ENCODE measurements around the gene KSR2. TPM values are rescaled to one million over a fixed set of nuclear protein-coding genes. Genes with fewer than 3 reads are reported as not detected.

KSR2 gene
- total and polyA plus RNA-seq, 7 donors, result under 0.01 to 1.1 (median 0.41) TPM

- peaks cover 0 to 8% (median 0%) of the 10 kb centered on the region in 3 donors for H3K27me3 ChIP-seq
- DNase-seq, result no peak
- 29 to 65% methylated on average over 4 of the region's 4 CpGs for WGBS, 2 donors
Observed at GRCh38 chr12:117819160-117819559, 149.6 kb downstream of the KSR2 start.

GRCh38 chr12:117818400-117818799, 150.4 kb downstream of the KSR2 start:
- no peak for DNase-seq
- 8 to 24% methylated on average over 5 of the region's 5 CpGs for WGBS, 2 donors
- Histone ChIP-seq H3K9me3 (peaks cover 0 to 3% (median 0%) of the 10 kb centered on the region in 4 donors), H3K4me1 (no peaks in the 10 kb centered on the region), H3K4me3 (no peak overlapping the region), H3K36me3 (no peaks in the 10 kb centered on the region), H3K27me3 (peaks cover 0 to 8% (median 0%) of the 10 kb centered on the region in 3 donors), H3K27ac (no peak overlapping the region)
- intact Hi-C loops (cut with DNase I), result no loop called here
- TF ChIP-seq EP300 (IDR thresholded peaks at IDR 0.05), result no peak
- TF ChIP-seq CTCF (IDR thresholded peaks at IDR 0.05), result no peak
- no peak for TF ChIP-seq POLR2AphosphoS5 (IDR thresholded peaks at IDR 0.05)
- no peak for TF ChIP-seq POLR2A (IDR thresholded peaks at IDR 0.05)

More at GRCh38 chr12:117819160-117819559, 149.6 kb downstream of the KSR2 start:
- intact Hi-C loops (cut with DNase I), result no loop called here
- peaks cover 0 to 3% (median 0%) of the 10 kb centered on the region in 4 donors for H3K9me3 ChIP-seq
- no peaks in the 10 kb centered on the region for H3K4me1 ChIP-seq
- no peak overlapping the region for H3K4me3 ChIP-seq
- H3K36me3 ChIP-seq, result no peaks in the 10 kb centered on the region
- no peak overlapping the region for H3K27ac ChIP-seq
- TF ChIP-seq POLR2AphosphoS5 (IDR thresholded peaks at IDR 0.05), result no peak
- TF ChIP-seq POLR2A (IDR thresholded peaks at IDR 0.05), result no peak
- no peak for TF ChIP-seq CTCF (IDR thresholded peaks at IDR 0.05)
- TF ChIP-seq EP300 (IDR thresholded peaks at IDR 0.05), result no peak

GRCh38 chr12:117809509-117809908, 159.3 kb downstream of the KSR2 start:
- H3K36me3 ChIP-seq, result no peaks in the 10 kb centered on the region
- intact Hi-C loops (cut with DNase I), result no loop called here
- 83 to 92% methylated on average over 3 of the region's 3 CpGs for WGBS, 2 donors
- no peak overlapping the region for H3K27ac ChIP-seq
- peaks cover 0 to 11% (median 0%) of the 10 kb centered on the region in 3 donors for H3K27me3 ChIP-seq
- no peaks in the 10 kb centered on the region for H3K4me1 ChIP-seq
- TF ChIP-seq POLR2A (IDR thresholded peaks at IDR 0.05) (no peak), CTCF (IDR thresholded peaks at IDR 0.05) (no peak), POLR2AphosphoS5 (IDR thresholded peaks at IDR 0.05) (no peak), EP300 (IDR thresholded peaks at IDR 0.05) (no peak)
- H3K9me3 ChIP-seq, result no peaks in the 10 kb centered on the region
- H3K4me3 ChIP-seq, result no peak overlapping the region
- no peak for DNase-seq

- peaks cover 0 to 15% (median 0%) of the 10 kb centered on the region in 3 donors for H3K27me3 ChIP-seq
- H3K9me3 ChIP-seq, result no peaks in the 10 kb centered on the region
- H3K36me3 ChIP-seq, result no peaks in the 10 kb centered on the region
- H3K4me3 ChIP-seq, result no peak overlapping the region
- TF ChIP-seq EP300 (IDR thresholded peaks at IDR 0.05) (no peak), POLR2A (IDR thresholded peaks at IDR 0.05) (no peak), POLR2AphosphoS5 (IDR thresholded peaks at IDR 0.05) (no peak), CTCF (IDR thresholded peaks at IDR 0.05) (no peak)
- WGBS, 2 donors, result 43 to 59% methylated on average over 2 of the region's 2 CpGs
- DNase-seq, result no peak
- no peak overlapping the region for H3K27ac ChIP-seq
- intact Hi-C loops (cut with DNase I), result no loop called here
- H3K4me1 ChIP-seq, result no peaks in the 10 kb centered on the region
Observed at GRCh38 chr12:117807946-117808345, 160.8 kb downstream of the KSR2 start.

GRCh38 chr12:117807355-117807754, 161.4 kb downstream of the KSR2 start:
- Histone ChIP-seq H3K27me3 (peaks cover 0 to 21% (median 0%) of the 10 kb centered on the region in 3 donors), H3K36me3 (no peaks in the 10 kb centered on the region), H3K9me3 (no peaks in the 10 kb centered on the region), H3K27ac (no peak overlapping the region), H3K4me3 (no peak overlapping the region), H3K4me1 (no peaks in the 10 kb centered on the region)
- intact Hi-C loops (cut with DNase I), result no loop called here
- TF ChIP-seq CTCF (IDR thresholded peaks at IDR 0.05), result no peak
- TF ChIP-seq EP300 (IDR thresholded peaks at IDR 0.05), result no peak
- TF ChIP-seq POLR2A (IDR thresholded peaks at IDR 0.05), result no peak
- no peak for TF ChIP-seq POLR2AphosphoS5 (IDR thresholded peaks at IDR 0.05)
- no peak for DNase-seq
- WGBS, 2 donors, result 94 to 98% methylated on average over 2 of the region's 2 CpGs
